Left ventricle myocardium inferior (tissue), 1 donor: Measurements from ENCODE around the gene NEO1. TPM values are rescaled to one million over a fixed set of nuclear protein-coding genes. Genes with fewer than 3 reads are reported as not detected.

ENCODE experiments used
- DNase-seq: peaks from one replicate; pipeline ENCODE4 v3.0.0-alpha.2; 2020
- H3K27ac ChIP-seq: fragments of 200-600 bp; replicated peaks from 2 replicates; pipeline ENCODE4 v1.8.0; 2021
- H3K27me3 ChIP-seq: fragments of 200-600 bp; 2 replicates; pipeline ENCODE4 v1.8.0; 2021; ENCODE audit warnings: low read depth
- H3K36me3 ChIP-seq: fragments of 200-600 bp; 2 replicates; pipeline ENCODE4 v1.8.0; 2021
- H3K4me1 ChIP-seq: fragments of 200-600 bp; 2 replicates; pipeline ENCODE4 v1.8.0; 2021
- H3K4me3 ChIP-seq: fragments of 200-600 bp; 2 replicates; pipeline ENCODE4 v1.8.0; 2021; ENCODE audit warnings: mild to moderate bottlenecking, moderate library complexity
- H3K9me3 ChIP-seq: fragments of 200-600 bp; replicated peaks from 2 replicates; pipeline ENCODE4 v1.8.0; 2021
- CTCF ChIP-seq: fragments of 200-600 bp; IDR thresholded peaks from 2 replicates; pipeline ENCODE4 v1.8.0; 2021; ENCODE audit warnings: antibody characterized with exemption, mild to moderate bottlenecking, borderline replicate concordance
- intact Hi-C: fragments of 100-400 bp; cut with micrococcal nuclease; formaldehyde crosslinking; loops from one replicate; pipeline ENCODE4 v1.11.0; 2022
- total RNA-seq: library from RNA; stranded (reverse); fragmentation: NEBNext Ultra II Directional; extraction: Animal tissue kit (Norgen Biotek cat#: 25700); gene quantifications from one replicate; pipeline ENCODE4 v1.2.1, GENCODE V29; 2021
- donor health status: DM: no; HTN: yes; CAD: no; lungs with severe emphysema.

Gene NEO1
- total RNA-seq, 1 donor from 2014 or later, result 9.0 TPM

GRCh38 chr15:73038220-73038619, 14.0 kb upstream of the NEO1 start:
- intact Hi-C loops, result no loop called here
- peaks cover 50% of the 10 kb centered on the region for H3K27me3 ChIP-seq
- no peaks in the 10 kb centered on the region for H3K36me3 ChIP-seq
- no peaks in the 10 kb centered on the region for H3K9me3 ChIP-seq
- DNase-seq, result no peak
- H3K27ac ChIP-seq, result no peak overlapping the region
- H3K4me3 ChIP-seq, result no peak overlapping the region
- H3K4me1 ChIP-seq, result no peaks in the 10 kb centered on the region
- no peak for TF ChIP-seq CTCF

GRCh38 chr15:73046073-73046472, 6.2 kb upstream of the NEO1 start:
- intact Hi-C loops, result no loop called here
- Histone ChIP-seq H3K27me3 (peaks cover 17% of the 10 kb centered on the region), H3K27ac (no peak overlapping the region), H3K4me1 (peaks cover 6% of the 10 kb centered on the region), H3K4me3 (no peak overlapping the region), H3K9me3 (no peaks in the 10 kb centered on the region), H3K36me3 (no peaks in the 10 kb centered on the region)
- DNase-seq, result no peak
- no peak for TF ChIP-seq CTCF

- no peak for TF ChIP-seq CTCF
- Histone ChIP-seq H3K36me3 (no peaks in the 10 kb centered on the region), H3K4me1 (peaks cover 15% of the 10 kb centered on the region), H3K9me3 (no peaks in the 10 kb centered on the region), H3K27ac (no peak overlapping the region), H3K4me3 (no peak overlapping the region), H3K27me3 (peaks cover 16% of the 10 kb centered on the region)
- intact Hi-C loops, result no loop called here
- DNase-seq, result no peak
Observed at GRCh38 chr15:73047882-73048281, 4.4 kb upstream of the NEO1 start.

- no peak for DNase-seq
- H3K4me1 ChIP-seq, result peaks cover 24% of the 10 kb centered on the region
- H3K9me3 ChIP-seq, result no peaks in the 10 kb centered on the region
- no peaks in the 10 kb centered on the region for H3K36me3 ChIP-seq
- intact Hi-C loops, result no loop called here
- peaks cover 12% of the 10 kb centered on the region for H3K27me3 ChIP-seq
- no peak for TF ChIP-seq CTCF
- H3K4me3 ChIP-seq, result no peak overlapping the region
- no peak overlapping the region for H3K27ac ChIP-seq
Observed at GRCh38 chr15:73048624-73049295, 3.5 kb upstream of the NEO1 start.

GRCh38 chr15:73049564-73050215, 2.6 kb upstream of the NEO1 start:
- Histone ChIP-seq H3K27me3 (peaks cover 7% of the 10 kb centered on the region), H3K4me1 (peaks cover 26% of the 10 kb centered on the region), H3K4me3 (no peak overlapping the region), H3K27ac (no peak overlapping the region), H3K36me3 (no peaks in the 10 kb centered on the region), H3K9me3 (no peaks in the 10 kb centered on the region)
- intact Hi-C loops, result no loop called here
- DNase-seq, result no peak
- TF ChIP-seq CTCF, result no peak
